ENCODE results near the gene NHS.

Gene NHS

GRCh38 chrX:17597836-17598439 is 222.9 kb downstream of the NHS start:
- no peak for DNase-seq
- Histone ChIP-seq H3K36me3 (ENCODE audit: insufficient read depth, low read length) (no peaks in the 10 kb centered on the region), H3K4me1 (ENCODE audit: insufficient read depth, low read length) (no peaks in the 10 kb centered on the region), H3K27ac (ENCODE audit: low read length) (no peak overlapping the region), H3K9ac (ENCODE audit: low read depth, low read length) (no peak overlapping the region), H4K20me1 (ENCODE audit: insufficient read depth, low read length) (no peaks in the 10 kb centered on the region), H3K79me2 (ENCODE audit: insufficient read depth, low read length) (no peaks in the 10 kb centered on the region), H3K27me3 (ENCODE audit: insufficient read depth, low read length, poor library complexity) (no peaks in the 10 kb centered on the region), H2AFZ (ENCODE audit: low read depth, low read length) (no peak overlapping the region), H3K9me3 (ENCODE audit: insufficient read depth, low read length, severe bottlenecking) (no peaks in the 10 kb centered on the region), H3K4me3 (ENCODE audit: low read depth in 1 of 2, low read length in 2 of 2) (no peak overlapping the region), H3K4me2 (ENCODE audit: insufficient read depth, low read length) (no peak overlapping the region)
- no peak for ATAC-seq (ENCODE audit: insufficient read depth, low read depth)
- TF ChIP-seq CTCF (IDR thresholded peaks at IDR 0.05; ENCODE audit: borderline replicate concordance, extremely low read depth, low read length, poor library complexity, severe bottlenecking) = no peak
- no peak for TF ChIP-seq EZH2 (IDR thresholded peaks at IDR 0.05; ENCODE audit: borderline replicate concordance, low read depth, low read length, severe bottlenecking)

- Histone ChIP-seq H3K4me1 (ENCODE audit: insufficient read depth, low read length) (no peaks in the 10 kb centered on the region), H3K79me2 (ENCODE audit: insufficient read depth, low read length) (no peaks in the 10 kb centered on the region), H3K9ac (ENCODE audit: low read depth, low read length) (no peak overlapping the region), H3K9me3 (ENCODE audit: insufficient read depth, low read length, severe bottlenecking) (no peaks in the 10 kb centered on the region), H3K36me3 (ENCODE audit: insufficient read depth, low read length) (no peaks in the 10 kb centered on the region), H3K4me2 (ENCODE audit: insufficient read depth, low read length) (no peak overlapping the region), H3K4me3 (ENCODE audit: low read depth in 1 of 2, low read length in 2 of 2) (no peak overlapping the region), H4K20me1 (ENCODE audit: insufficient read depth, low read length) (no peaks in the 10 kb centered on the region), H3K27ac (ENCODE audit: low read length) (no peak overlapping the region), H2AFZ (ENCODE audit: low read depth, low read length) (no peak overlapping the region), H3K27me3 (ENCODE audit: insufficient read depth, low read length, poor library complexity) (no peaks in the 10 kb centered on the region)
- TF ChIP-seq EZH2 (IDR thresholded peaks at IDR 0.05; ENCODE audit: borderline replicate concordance, low read depth, low read length, severe bottlenecking) (no peak), CTCF (IDR thresholded peaks at IDR 0.05; ENCODE audit: borderline replicate concordance, extremely low read depth, low read length, poor library complexity, severe bottlenecking) (no peak)
- ATAC-seq (ENCODE audit: insufficient read depth, low read depth) = no peak
- no peak for DNase-seq
Measured at GRCh38 chrX:17601441-17602200, 226.6 kb downstream of the NHS start.

- Histone ChIP-seq H3K36me3 (ENCODE audit: insufficient read depth, low read length) (no peaks in the 10 kb centered on the region), H3K27ac (ENCODE audit: low read length) (no peak overlapping the region), H3K9ac (ENCODE audit: low read depth, low read length) (no peak overlapping the region), H3K9me3 (ENCODE audit: insufficient read depth, low read length, severe bottlenecking) (no peaks in the 10 kb centered on the region), H3K4me2 (ENCODE audit: insufficient read depth, low read length) (no peak overlapping the region), H4K20me1 (ENCODE audit: insufficient read depth, low read length) (no peaks in the 10 kb centered on the region), H3K4me1 (ENCODE audit: insufficient read depth, low read length) (no peaks in the 10 kb centered on the region), H3K27me3 (ENCODE audit: insufficient read depth, low read length, poor library complexity) (no peaks in the 10 kb centered on the region), H2AFZ (ENCODE audit: low read depth, low read length) (no peak overlapping the region), H3K4me3 (ENCODE audit: low read depth in 1 of 2, low read length in 2 of 2) (no peak overlapping the region), H3K79me2 (ENCODE audit: insufficient read depth, low read length) (no peaks in the 10 kb centered on the region)
- TF ChIP-seq EZH2 (IDR thresholded peaks at IDR 0.05; ENCODE audit: borderline replicate concordance, low read depth, low read length, severe bottlenecking) (no peak), CTCF (IDR thresholded peaks at IDR 0.05; ENCODE audit: borderline replicate concordance, extremely low read depth, low read length, poor library complexity, severe bottlenecking) (no peak)
- ATAC-seq (ENCODE audit: insufficient read depth, low read depth) (no peak), DNase-seq (no peak)
Measured at GRCh38 chrX:17602245-17602644, 227.2 kb downstream of the NHS start.
